ENCODE data around the gene ARVCF. TPM values are rescaled to one million over a fixed set of nuclear protein-coding genes. Genes with fewer than 3 reads are reported as not detected.

Gene ARVCF
- total and polyA plus RNA-seq, 12 donors, result 22.2 to 58.9 (median 32.1) TPM

- WGBS, 2 donors, result 91 to 96% methylated on average over 26 of the region's 26 CpGs
- peaks cover 0 to 98% (median 28%) of the 10 kb centered on the region in 9 donors for H3K36me3 ChIP-seq
- intact Hi-C loops (cut with DNase I), result no loop called here
- no peak for TF ChIP-seq CTCF (IDR thresholded peaks at IDR 0.05)
- H3K4me3 ChIP-seq, result no peak overlapping the region
- no peak for DNase-seq
- no peak for ATAC-seq
- H3K4me1 ChIP-seq, result peaks cover 0 to 11% (median 0%) of the 10 kb centered on the region in 9 donors
- H3K27ac ChIP-seq, result no peak overlapping the region
- peaks cover 0 to 9% (median 0%) of the 10 kb centered on the region in 11 donors for H3K9me3 ChIP-seq
- no peaks in the 10 kb centered on the region for H3K27me3 ChIP-seq
These were observed 26.7 kb upstream of the ARVCF start for GRCh38 chr22:20043057-20043996.

GRCh38 chr22:20040327-20041200 lies 23.9 kb upstream of the ARVCF start:
- TF ChIP-seq CTCF (IDR thresholded peaks at IDR 0.05), result no peak
- no peak overlapping the region for H3K27ac ChIP-seq
- DNase-seq (no peak), ATAC-seq (peak in 2 of 8 donors; percentile 5 to 18)
- H3K9me3 ChIP-seq, result no peaks in the 10 kb centered on the region
- H3K4me3 ChIP-seq, result no peak overlapping the region
- WGBS, 2 donors, result 89 to 90% methylated on average over 7 of the region's 7 CpGs
- no peaks in the 10 kb centered on the region for H3K27me3 ChIP-seq
- H3K4me1 ChIP-seq, result peaks cover 0 to 26% (median 3%) of the 10 kb centered on the region in 9 donors
- H3K36me3 ChIP-seq, result peaks cover 0 to 93% (median 33%) of the 10 kb centered on the region in 9 donors
- intact Hi-C loops (cut with DNase I), result no loop called here

- no peak for ATAC-seq
- 90 to 94% methylated on average over 9 of the region's 9 CpGs for WGBS, 2 donors
- no peaks in the 10 kb centered on the region for H3K27me3 ChIP-seq
- no peak overlapping the region for H3K27ac ChIP-seq
- H3K9me3 ChIP-seq, result no peaks in the 10 kb centered on the region
- peaks cover 0 to 33% (median 11%) of the 10 kb centered on the region in 9 donors for H3K4me1 ChIP-seq
- no peak for TF ChIP-seq CTCF (IDR thresholded peaks at IDR 0.05)
- no peak overlapping the region for H3K4me3 ChIP-seq
- peaks cover 0 to 87% (median 33%) of the 10 kb centered on the region in 9 donors for H3K36me3 ChIP-seq
- no peak for DNase-seq
- intact Hi-C loops (cut with DNase I), result no loop called here
These were observed 23.2 kb upstream of the ARVCF start for GRCh38 chr22:20039683-20040325.

GRCh38 chr22:20038574-20038973 lies 22.0 kb upstream of the ARVCF start:
- DNase-seq (no peak), ATAC-seq (no peak)
- H3K36me3 ChIP-seq, result peaks cover 0 to 79% (median 27%) of the 10 kb centered on the region in 9 donors
- no peaks in the 10 kb centered on the region for H3K9me3 ChIP-seq
- intact Hi-C loops (cut with DNase I), result no loop called here
- H3K27ac ChIP-seq, result no peak overlapping the region
- TF ChIP-seq CTCF (IDR thresholded peaks at IDR 0.05), result no peak
- H3K4me3 ChIP-seq, result no peak overlapping the region
- WGBS, 2 donors, result 87 to 94% methylated on average over 7 of the region's 7 CpGs
- H3K27me3 ChIP-seq, result no peaks in the 10 kb centered on the region
- H3K4me1 ChIP-seq, result peaks cover 2 to 46% (median 21%) of the 10 kb centered on the region in 9 donors

Data from heart right ventricle (tissue), 16 donors.